Right ventricle myocardium inferior (tissue), 1 donor: ENCODE data around the gene EFHD1. TPM values are rescaled to one million over a fixed set of nuclear protein-coding genes. Genes with fewer than 3 reads are reported as not detected.

Experiments used
- ATAC-seq: fragments of 200-7000 bp; cut with Tn5 transposase; one replicate; pipeline ENCODE4 v1.9.1; 2020; ENCODE audit warnings: mild to moderate bottlenecking, moderate library complexity
- DNase-seq: peaks from one replicate; pipeline ENCODE4 v3.0.0; 2021; ENCODE audit errors: missing footprints
- intact Hi-C: fragments of 100-400 bp; cut with DNase I; formaldehyde crosslinking; loops from one replicate; pipeline ENCODE4 v1.11.0; 2022
- total RNA-seq: library from RNA; stranded (reverse); fragmentation: NEBNext Ultra II Directional; extraction: Animal tissue kit (Norgen Biotek cat#: 25700); gene quantifications from one replicate; pipeline ENCODE4 v1.2.1, GENCODE V29; 2021
- donor health status: DM: no; HTN: yes; CAD: no; lungs with severe emphysema.

EFHD1 gene
- total RNA-seq, 1 donor from 2014 or later, result 26.3 TPM

GRCh38 chr2:232641153-232641848 lies 7.9 kb downstream of the EFHD1 start:
- no peak for DNase-seq
- ATAC-seq, result no peak
- intact Hi-C loops, result no loop called here

GRCh38 chr2:232643147-232643425 lies 9.7 kb downstream of the EFHD1 start:
- intact Hi-C loops, result no loop called here
- ATAC-seq, result no peak

GRCh38 chr2:232643813-232644347 lies 10.5 kb downstream of the EFHD1 start:
- ATAC-seq (no peak), DNase-seq (no peak)
- intact Hi-C loops, result no loop called here

More at GRCh38 chr2:232643147-232643425, 9.7 kb downstream of the EFHD1 start:
- no peak for DNase-seq

- DNase-seq, result no peak
- intact Hi-C loops, result no loop called here
Observed at GRCh38 chr2:232645061-232645460, 11.7 kb downstream of the EFHD1 start.

DNA sequence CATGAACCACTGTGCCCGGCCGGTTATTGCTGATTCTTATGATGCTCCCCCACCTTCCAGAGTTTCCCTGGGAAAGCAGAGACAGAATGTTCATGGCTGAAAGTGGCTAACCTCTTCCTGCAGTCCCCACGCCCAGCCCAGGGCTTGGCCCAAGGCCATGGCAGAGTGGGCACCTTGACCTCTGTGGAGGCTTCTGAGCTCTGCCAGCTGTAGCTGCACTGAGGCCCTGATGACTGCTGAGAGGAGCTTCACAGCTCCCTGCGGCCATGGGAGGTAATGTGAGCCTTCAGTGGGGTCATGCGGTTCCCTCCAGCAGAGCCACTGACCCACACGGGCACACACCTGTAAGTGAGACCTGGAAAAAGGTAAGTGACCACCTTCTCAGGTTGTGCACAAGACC lies 13.3 kb downstream of the EFHD1 start:
- intact Hi-C loops, result no loop called here
- DNase-seq, result no peak
- ATAC-seq, result no peak

More at GRCh38 chr2:232645061-232645460, 11.7 kb downstream of the EFHD1 start:
- no peak for ATAC-seq

- intact Hi-C loops, result no loop called here
- DNase-seq (no peak), ATAC-seq (peak; percentile 58)
Observed at GRCh38 chr2:232647261-232647660, 13.9 kb downstream of the EFHD1 start.

DNA sequence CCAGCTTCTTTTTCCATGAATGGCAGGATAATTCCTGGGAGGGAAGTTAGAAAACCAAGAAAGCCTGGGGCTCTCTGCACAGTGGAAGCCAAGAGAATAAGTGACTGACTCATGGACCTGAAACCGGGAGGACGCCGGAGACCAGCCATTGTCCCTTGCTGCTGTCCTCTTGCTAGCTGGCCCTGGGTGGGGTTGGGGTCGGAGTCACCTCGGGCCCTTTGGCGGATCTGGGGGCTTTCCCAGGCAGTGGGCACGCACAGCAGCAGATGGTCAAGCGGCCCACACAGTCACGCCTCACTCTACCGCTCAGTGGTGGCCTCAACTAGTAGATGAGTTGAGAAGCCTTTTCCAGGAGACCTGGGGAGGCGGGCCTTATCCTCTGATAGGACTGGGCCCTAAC lies 15.6 kb downstream of the EFHD1 start:
- ATAC-seq (no peak), DNase-seq (no peak)
- intact Hi-C loops, result no loop called here

GRCh38 chr2:232652505-232652851 lies 19.1 kb downstream of the EFHD1 start:
- ATAC-seq, result peak; percentile 24
- intact Hi-C loops, result no loop called here
- DNase-seq, result no peak

- ATAC-seq, result no peak
- DNase-seq, result no peak
- intact Hi-C loops, result no loop called here
Observed at GRCh38 chr2:232653441-232653840, 20.0 kb downstream of the EFHD1 start.

- ATAC-seq, result no peak
- intact Hi-C loops, result no loop called here
- no peak for DNase-seq
Observed at GRCh38 chr2:232655392-232655791, 22.0 kb downstream of the EFHD1 start.

GRCh38 chr2:232658217-232658785 lies 24.9 kb downstream of the EFHD1 start:
- ATAC-seq (no peak), DNase-seq (no peak)
- intact Hi-C loops, result no loop called here

DNA sequence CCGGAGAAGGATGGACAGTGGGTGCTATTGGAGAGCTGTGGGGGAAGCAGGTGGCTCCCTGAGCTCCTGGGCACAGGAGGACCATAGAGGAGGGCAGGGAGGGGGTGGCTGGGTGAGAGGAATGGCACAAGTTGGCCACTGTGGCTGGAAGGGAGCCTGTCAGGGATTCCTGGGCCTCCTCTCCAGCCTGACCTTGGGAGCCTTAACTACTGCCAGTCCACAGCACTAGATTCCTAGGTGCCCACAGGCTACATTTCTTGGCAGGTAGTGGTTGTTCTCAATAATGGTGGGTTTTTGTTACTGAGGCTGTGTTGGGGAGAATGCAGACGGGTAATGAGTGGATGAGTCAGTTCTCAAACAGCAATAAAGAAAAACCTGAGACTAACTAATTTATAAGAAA lies 26.0 kb downstream of the EFHD1 start:
- intact Hi-C loops, result no loop called here
- DNase-seq, result no peak
- ATAC-seq, result peak; percentile 60

DNA sequence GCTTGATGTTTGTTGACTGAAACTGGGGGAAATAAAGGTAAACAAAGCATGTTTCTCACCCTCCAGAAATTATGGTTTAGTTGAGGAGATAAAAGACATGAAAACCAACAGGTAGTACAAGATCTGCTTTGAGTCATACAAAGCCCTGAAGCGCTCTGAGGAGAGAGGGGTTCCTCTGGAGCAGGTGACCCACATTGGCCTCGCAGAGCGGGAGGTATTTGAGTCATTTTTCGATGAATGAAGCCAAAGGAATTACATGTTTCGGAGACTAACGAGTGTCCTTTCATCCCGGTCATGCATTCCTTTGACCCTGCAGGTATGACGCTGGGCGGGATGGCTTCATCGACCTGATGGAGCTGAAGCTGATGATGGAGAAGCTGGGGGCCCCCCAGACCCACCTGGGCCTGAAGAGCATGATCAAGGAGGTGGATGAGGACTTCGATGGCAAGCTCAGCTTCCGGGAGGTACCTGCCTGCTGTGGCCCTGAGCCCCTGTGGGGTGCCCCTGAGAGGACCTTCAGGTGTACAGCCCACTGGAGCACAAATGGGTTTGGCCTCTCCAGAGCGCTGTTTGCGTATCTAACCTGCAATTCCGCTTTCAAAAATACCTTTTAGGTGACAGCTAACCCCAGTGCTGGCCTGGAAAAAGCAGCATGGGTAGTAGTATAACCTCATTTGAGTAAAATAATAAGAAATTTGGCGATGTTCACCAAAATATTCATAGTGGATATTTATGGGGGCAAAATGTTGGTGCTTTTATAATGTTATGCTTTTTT lies 29.3 kb downstream of the EFHD1 start:
- ATAC-seq (no peak), DNase-seq (no peak)
- intact Hi-C loops, result no loop called here

DNA sequence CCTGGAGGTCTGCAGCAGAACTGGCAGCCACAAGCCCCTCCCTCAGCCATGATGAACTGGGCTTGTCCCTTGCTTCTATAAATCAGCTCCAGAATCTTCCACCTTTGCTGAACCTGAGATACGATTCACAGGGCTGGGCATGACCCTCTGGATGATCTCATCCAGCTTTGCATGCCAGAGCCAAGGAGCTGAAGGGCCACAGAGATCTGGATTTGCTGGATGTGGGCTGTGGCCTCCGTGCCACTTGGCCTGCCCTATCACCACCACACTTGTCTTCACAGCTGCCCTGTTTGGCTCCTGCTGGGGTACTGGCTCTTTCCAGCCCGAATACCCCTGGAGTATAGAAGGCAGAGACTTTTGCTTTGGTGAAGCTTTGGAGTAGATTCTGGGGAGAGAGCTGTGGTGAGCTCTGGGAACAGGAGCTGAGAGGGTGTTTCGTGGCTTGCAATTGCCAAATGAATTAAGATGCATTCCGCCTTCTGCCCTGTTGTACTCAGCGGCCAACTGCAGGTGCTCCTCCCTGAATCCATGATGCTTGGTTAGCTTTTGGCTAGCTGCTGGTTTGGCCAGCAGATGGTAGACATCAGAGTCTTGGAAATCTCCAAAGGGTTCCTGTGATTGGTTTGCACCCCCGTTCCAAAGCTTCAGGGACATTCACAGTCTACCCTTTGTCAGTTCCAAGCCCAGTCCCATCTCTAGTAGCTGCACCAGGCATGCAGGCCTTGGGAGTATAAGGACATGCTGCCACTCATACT lies 32.8 kb downstream of the EFHD1 start:
- peak; percentile 44 for ATAC-seq
- intact Hi-C loops, result no loop called here
- no peak for DNase-seq

DNA sequence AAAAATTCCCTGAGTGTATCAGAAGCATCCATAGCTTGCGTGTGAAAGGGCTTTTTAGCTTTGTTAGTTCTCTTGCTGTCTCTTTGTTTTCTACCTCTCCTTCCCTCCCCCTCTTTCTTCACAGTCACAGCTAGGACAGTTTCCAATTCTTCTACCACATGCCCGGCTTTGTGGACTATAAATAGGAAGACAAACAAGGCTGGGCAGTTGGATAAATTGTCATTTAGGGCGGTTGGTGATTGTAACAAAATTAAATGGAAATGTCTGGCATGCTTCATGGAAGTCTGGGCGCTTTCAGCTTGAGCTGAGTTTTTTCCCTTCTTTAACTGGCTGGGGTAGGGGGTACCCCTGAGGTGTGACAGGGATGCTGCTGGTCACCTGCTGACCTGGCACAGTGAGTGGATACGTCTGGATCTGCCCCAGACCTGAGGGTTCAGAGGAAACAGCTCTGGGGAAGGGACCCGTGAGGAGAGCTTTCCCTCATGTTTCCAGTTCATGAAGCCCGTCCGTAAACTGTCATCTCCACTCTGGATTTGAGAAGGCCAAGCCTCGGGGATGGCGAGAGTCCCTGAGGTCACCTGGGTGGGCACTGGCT lies 34.7 kb downstream of the EFHD1 start:
- intact Hi-C loops, result loop anchor here (2.0 kb wide), 1 partner anchor 61 kb away; no protein-coding TSS in a partner anchor
- DNase-seq (no peak), ATAC-seq (peak; percentile 53)

DNA sequence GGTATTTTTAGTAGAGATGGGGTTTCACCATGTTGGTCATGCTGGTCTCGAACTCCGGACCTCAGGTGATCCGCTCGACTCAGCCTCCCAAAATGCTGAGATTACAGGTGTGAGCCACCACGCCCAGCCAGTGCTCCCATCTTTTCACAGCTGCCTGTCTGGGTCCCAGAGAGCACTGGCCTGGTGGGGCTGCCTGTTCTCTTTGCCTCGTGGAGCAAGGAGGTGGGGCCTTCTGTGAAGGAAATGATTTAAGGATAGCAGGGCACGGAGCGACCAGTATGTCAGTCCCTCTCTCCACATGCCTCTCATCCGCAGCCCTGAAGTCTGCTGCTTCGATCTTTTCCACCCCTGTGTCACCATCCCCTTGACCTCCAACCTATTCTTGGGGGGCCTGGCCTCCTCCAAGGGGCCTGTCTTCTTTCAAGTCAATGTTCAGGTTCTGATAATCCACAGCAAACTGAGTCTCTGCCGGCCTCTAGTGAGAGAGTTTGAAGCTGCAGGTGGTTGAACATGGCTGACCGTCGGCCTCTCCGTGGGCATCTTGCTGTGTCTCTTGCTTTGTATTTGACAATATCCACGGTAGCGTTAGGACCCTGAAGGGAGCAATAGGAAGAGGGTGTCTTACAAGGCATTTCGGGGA lies 35.5 kb downstream of the EFHD1 start:
- no peak for DNase-seq
- ATAC-seq, result peak; percentile 68
- intact Hi-C loops, result loop anchor here (2.0 kb wide), 1 partner anchor 62 kb away; no protein-coding TSS in a partner anchor

GRCh38 chr2:232672588-232672987 lies 39.2 kb downstream of the EFHD1 start:
- intact Hi-C loops, result no loop called here
- no peak for ATAC-seq
- no peak for DNase-seq

DNA sequence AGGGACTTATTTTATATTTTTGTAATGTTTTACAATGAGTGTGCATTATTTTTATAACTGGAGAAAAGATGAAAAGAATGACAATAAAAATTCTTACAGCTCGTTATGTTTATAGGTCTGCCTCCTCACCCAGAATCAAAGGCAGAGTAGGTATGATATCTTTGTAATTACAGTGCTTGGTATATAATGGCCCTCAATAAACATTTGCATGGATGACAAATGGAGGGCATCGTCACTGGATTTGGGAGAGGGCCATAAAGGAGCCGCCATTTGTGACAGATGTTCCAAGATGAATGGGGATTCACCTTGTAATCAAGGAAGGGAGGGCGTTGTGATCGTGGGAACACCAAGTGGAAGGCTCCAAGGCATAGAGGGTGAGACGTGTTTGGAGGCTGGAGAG lies 41.1 kb downstream of the EFHD1 start:
- intact Hi-C loops, result no loop called here
- ATAC-seq (no peak), DNase-seq (no peak)
